HL-60/S4 treated with phorbol 12-myristate 13-acetate at 8.2 ng/mL for 4 days and 3 days (cell line): ENCODE results near the gene AGRN.
"Not testable (repeated sequence)": the region's sequence is repeated elsewhere in the genome, so short reads cannot be mapped to it uniquely, and the experiment has no call there.

ENCODE experiments used
- in situ Hi-C: fragments of 300-500 bp; cut with MboI; formaldehyde crosslinking; loops from 2 replicates; pipeline ENCODE4 v1.15.0; 2022; ENCODE audit warnings: low sequenced_read_pairs

AGRN gene

GRCh38 chr1:981491-981954, 38.4 kb upstream of the AGRN start:
- in situ Hi-C loops, result no loop called here

- in situ Hi-C loops, result no loop called here
Observed at GRCh38 chr1:981955-982558, 37.9 kb upstream of the AGRN start, which contains the start of gene PERM1. Gene PERM1, minus strand, starts transcription at chr1:982093. Its CDS starts 1,064 bp downstream, at chr1:981029.

GRCh38 chr1:982765-983436, 37.0 kb upstream of the AGRN start:
- in situ Hi-C loops, result no loop called here

GRCh38 chr1:983798-984475, 36.0 kb upstream of the AGRN start:
- in situ Hi-C loops, result no loop called here

GRCh38 chr1:984476-984814, 35.5 kb upstream of the AGRN start:
- in situ Hi-C loops, result no loop called here

- in situ Hi-C loops, result no loop called here
Observed at GRCh38 chr1:985126-985525, 34.8 kb upstream of the AGRN start.

- in situ Hi-C loops, result not testable (repeated sequence)
Observed at GRCh38 chr1:988061-988460, 31.9 kb upstream of the AGRN start.

GRCh38 chr1:991275-991674, 28.6 kb upstream of the AGRN start:
- in situ Hi-C loops, result not testable (repeated sequence)

- in situ Hi-C loops, result no loop called here
Observed at GRCh38 chr1:991895-992294, 28.0 kb upstream of the AGRN start.

GRCh38 chr1:992362-992761, 27.6 kb upstream of the AGRN start:
- in situ Hi-C loops, result no loop called here

- in situ Hi-C loops, result no loop called here
Observed at GRCh38 chr1:993379-993995, 26.4 kb upstream of the AGRN start.

GRCh38 chr1:994546-994945, 25.4 kb upstream of the AGRN start:
- in situ Hi-C loops, result not testable (repeated sequence)

GRCh38 chr1:995665-996633, 24.0 kb upstream of the AGRN start:
- in situ Hi-C loops, result no loop called here

GRCh38 chr1:996851-997712, 22.8 kb upstream of the AGRN start:
- in situ Hi-C loops, result no loop called here

GRCh38 chr1:997713-997992, 22.3 kb upstream of the AGRN start:
- in situ Hi-C loops, result no loop called here

- in situ Hi-C loops, result no loop called here
Observed at GRCh38 chr1:997993-998744, 21.8 kb upstream of the AGRN start.

- in situ Hi-C loops, result no loop called here
Observed at GRCh38 chr1:998745-998994, 21.2 kb upstream of the AGRN start.

GRCh38 chr1:998995-999724, 20.8 kb upstream of the AGRN start:
- in situ Hi-C loops, result no loop called here
